Neural progenitor cell (in vitro differentiated cells): Measurements from ENCODE around the gene ZBTB42.
"Not testable (repeated sequence)": the region's sequence is repeated elsewhere in the genome, so short reads cannot be mapped to it uniquely, and the experiment has no call there.

Source experiments
- CTCF ChIP-seq: fragments of 200-600 bp; sonication (generic); IDR thresholded peaks from 2 replicates; pipeline ENCODE4 v1.5.1; 2017; ENCODE audit warnings: antibody characterized with exemption, mild to moderate bottlenecking
- EZH2 ChIP-seq: fragments of 200-600 bp; sonication (generic); IDR thresholded peaks from 2 replicates; pipeline ENCODE4 v1.6.1; 2017; ENCODE audit warnings: antibody characterized with exemption, mild to moderate bottlenecking, moderate library complexity

DNA sequence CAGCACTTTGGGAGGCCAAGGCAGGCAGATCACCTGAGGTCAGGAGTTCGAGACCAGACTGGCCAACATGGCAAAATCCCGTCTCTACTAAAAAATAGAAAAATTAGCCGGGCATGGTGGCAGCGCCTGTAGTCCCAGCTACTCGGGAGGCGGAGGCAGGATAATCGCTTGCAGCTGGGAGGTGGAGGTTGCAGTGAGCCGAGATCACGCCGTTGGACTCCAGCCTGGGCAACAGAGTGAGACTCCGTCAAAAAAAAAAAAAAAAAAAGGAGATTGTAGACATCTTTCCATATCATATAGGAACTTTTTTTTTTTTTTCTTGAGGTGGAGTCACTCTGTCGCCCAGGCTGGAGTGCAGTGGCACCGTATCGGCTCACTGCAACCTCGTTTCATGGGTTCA is 13.8 kb downstream of the ZBTB42 start:
- TF ChIP-seq EZH2, CTCF: not testable (repeated sequence)
